Stimulated activated naive CD4-positive, alpha-beta T cell treated with Interleukin-2 at 50 U/mL for 16 hours (primary cell): Measurements from ENCODE around the gene TRIM63.

ENCODE experiments used
- DNase-seq: peaks from one replicate; lab custom pipeline; 2025; lab: John Stamatoyannopoulos, UW

TRIM63 gene

DNA sequence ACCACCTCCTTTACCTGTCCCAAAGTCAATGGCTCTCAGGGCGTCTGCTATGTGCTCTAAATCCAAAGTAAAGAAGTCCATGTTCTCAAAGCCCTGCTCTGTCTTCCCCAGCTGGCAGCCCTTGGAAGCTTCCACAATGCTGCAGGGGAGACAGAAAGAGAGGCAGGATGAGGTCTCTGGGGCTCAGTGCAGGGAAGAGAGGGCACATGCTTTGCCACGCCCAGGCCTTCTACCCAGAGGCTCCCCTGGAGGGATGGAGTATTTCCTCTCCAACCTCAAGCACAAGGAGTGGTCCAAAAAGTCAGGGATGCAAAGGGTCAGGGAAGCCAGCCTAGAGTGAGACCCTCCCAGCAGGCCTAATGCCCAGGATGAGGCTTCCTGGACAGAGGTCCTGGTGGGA is 10.2 kb downstream of the TRIM63 start:
- no peak for DNase-seq

GRCh38 chr1:26055041-26055440 is 12.4 kb downstream of the TRIM63 start:
- no peak for DNase-seq

GRCh38 chr1:26053718-26054560 is 13.5 kb downstream of the TRIM63 start:
- no peak for DNase-seq

- no peak for DNase-seq
Observed at GRCh38 chr1:26050248-26050640, 17.2 kb downstream of the TRIM63 start.

DNA sequence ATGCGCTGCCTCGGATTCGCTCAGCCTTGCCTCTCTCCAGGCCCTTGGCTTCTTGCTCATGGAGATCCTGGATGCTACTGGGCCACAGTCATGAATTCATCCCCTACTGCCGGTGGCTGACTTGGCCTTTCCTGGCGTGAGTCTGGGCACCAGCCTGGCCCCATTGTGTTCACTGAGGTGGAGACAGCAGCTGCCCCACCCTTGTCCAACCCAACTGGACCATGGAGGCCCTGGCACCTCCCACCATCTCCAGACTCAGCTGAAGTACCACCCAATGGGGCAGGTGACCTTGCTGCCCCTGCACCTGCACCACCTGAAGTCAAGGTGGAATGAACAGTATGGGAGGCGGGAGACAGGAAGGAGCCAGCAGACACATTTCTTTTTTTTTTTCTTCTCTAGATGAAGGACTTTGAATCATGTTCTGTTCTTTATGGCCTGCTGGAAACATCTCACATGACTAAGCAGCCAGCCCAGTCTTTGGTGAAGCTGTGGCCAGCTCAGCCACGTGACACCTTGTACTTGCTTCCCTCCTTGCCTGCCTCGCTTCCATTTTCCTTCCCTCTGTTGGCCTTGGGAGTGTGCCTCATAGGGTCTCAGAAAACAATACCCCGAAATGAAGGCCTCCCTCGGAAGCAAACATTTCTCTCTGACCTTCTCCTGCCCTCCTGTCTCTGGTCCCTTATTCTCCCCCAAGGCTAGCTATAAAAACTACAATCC is 17.7 kb downstream of the TRIM63 start:
- DNase-seq = no peak

DNA sequence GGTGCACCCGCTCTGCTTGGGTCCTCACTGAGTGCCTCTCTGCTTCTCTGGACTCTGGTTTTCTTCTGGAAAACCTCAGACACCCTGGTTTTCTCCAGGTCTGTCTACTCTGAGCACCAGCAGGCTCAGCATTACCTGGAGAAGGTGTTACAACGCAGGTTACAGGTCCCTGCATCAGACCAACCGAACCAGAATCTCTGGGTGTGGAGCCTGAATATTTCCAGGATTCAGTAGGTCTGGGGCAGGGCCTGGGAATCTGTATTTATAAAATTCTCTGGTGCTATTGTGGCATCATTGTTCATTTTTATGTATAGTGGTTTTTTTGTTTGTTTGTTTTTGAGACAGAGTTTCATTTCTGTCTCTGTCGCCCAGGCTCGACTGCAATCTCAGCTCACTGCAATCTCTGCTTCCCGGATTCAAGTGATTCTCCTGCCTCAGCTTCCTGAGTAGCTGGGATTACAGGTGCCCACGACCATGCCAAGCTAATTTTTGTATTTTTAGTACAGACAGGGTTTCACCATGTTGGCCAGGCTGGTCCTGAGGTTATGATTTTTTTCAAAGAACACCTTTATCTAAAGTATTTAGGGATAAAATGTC is 20.1 kb downstream of the TRIM63 start:
- DNase-seq = no peak

GRCh38 chr1:26046246-26047095 is 21.0 kb downstream of the TRIM63 start:
- DNase-seq = no peak

DNA sequence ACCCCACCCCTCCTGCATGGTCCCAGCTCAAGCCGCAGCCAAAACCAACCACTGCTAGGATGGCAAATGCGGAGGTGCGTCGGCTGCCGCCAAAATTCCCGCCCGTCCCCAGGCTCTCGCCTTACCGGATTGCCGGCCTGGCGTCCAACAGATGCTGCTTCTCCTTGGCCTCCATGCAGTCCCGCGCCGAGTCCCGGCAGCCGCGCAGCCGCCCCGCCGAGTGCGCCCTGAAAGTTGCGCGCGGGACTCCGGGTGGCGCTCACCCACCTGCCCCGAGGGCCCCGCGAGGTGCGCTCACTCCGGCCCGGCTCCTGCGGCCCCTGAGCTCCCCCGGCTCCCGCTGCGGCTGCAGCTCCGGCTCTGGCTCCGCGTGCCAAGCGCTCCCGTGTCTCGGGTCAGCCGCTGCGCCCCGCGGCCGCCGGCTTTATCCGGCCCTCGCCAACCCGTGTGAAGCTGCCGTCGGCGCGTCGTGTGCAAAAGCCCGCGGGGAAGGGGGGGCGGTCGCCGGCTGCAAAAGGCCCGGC is 21.6 kb downstream of the TRIM63 start, which contains the start of gene SLC30A2:
Gene SLC30A2 (minus strand): TSS at position 397 of the 524 bp plus-strand sequence. CDS start 222 bp downstream, at position 175.
- no peak for DNase-seq

- DNase-seq = no peak
Observed at GRCh38 chr1:26044971-26045721, 22.3 kb downstream of the TRIM63 start.

GRCh38 chr1:26044414-26044813 is 23.0 kb downstream of the TRIM63 start:
- DNase-seq = no peak

GRCh38 chr1:26043765-26044164 is 23.7 kb downstream of the TRIM63 start:
- no peak for DNase-seq

- no peak for DNase-seq
Observed at GRCh38 chr1:26041978-26042377, 25.5 kb downstream of the TRIM63 start.

DNA sequence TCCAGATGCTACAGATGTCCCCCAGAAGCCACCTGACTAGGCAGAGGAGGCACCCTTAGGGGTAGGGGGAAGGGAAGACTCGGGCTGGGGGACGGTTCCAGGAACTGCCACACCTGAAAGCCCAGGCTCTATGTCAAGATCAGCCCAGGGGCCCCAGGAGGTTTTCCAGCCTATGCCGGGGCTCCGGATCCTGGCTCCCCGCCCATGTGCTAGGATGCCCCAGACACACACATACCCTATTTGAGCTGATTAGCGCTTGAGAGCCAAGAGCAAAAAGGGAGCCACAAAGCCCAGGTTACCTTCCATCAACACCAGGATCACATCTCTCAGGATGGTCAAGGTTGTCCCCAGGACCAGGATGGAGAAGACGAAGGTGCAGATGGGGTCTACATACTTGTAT is 26.0 kb downstream of the TRIM63 start:
- DNase-seq = no peak

DNA sequence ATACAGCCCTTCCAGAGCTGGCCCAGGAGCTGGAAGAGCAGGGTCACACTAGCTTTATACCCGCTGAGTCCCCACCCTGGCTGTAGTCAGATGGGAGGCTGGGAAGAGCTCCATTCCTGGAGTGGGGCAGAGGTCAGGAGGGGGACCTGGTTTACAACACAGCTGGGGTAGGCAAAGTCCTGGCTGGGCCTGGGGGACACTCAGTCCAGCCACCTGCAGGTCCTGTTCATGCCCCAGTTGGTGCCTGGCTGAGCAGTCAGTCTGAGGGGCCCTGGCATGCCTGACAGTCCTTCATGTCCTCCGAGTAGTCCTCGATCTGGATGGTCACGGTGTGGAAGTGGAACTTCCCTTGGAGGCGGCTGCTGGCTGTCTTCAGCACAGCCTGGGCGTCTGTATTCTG is 28.5 kb downstream of the TRIM63 start:
- no peak for DNase-seq

GRCh38 chr1:26038477-26038876 is 29.0 kb downstream of the TRIM63 start:
- DNase-seq = no peak

GRCh38 chr1:26037904-26038303 is 29.5 kb downstream of the TRIM63 start:
- no peak for DNase-seq

DNA sequence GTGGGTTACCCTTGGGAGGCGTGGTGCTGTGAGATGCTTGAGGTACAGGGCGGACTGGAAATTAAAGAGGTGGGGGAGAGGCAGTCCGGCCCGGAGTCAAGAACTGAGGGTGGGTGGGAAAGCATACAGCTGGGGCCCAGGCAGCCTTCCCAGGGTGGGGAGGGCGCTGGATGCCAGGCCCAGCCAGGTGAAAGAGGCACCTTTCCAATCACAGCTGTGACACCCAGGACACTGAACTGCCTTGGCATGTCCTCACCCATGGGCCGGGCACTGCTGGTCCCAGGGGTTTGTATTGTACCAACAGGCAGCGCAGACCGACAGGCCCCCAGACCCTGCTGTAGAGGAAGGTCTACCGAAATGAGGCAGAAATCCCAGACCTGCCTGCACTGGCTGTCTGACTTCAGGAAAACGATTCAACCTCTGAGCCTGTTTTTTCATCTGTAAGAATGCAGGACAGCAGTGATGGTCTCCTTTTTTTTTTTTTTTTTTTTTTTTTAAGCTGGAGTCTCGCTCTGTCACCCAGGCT is 30.6 kb downstream of the TRIM63 start:
- DNase-seq = no peak

GRCh38 chr1:26035959-26036755 is 31.3 kb downstream of the TRIM63 start:
- peak; percentile 64 for DNase-seq

- DNase-seq = peak; percentile 92
Observed at GRCh38 chr1:26035203-26035958, 32.0 kb downstream of the TRIM63 start.
